Measurements from ENCODE around the gene IQGAP3. TPM values are rescaled to one million over a fixed set of nuclear protein-coding genes. Genes with fewer than 3 reads are reported as not detected.

IQGAP3 gene
- polyA plus RNA-seq, 2 of the 4 experiments (the other 2 are of a cell fraction): 15.6 to 17.0 TPM

- DNase-seq (ENCODE audit: low read depth in 1 of 2, low spot score in 1 of 2) (no peak), FAIRE-seq (no peak), ATAC-seq (no peak)
- Histone ChIP-seq H3K4me2 (no peak overlapping the region), H3K4me3 (no peak overlapping the region), H3K4me1 (no peaks in the 10 kb centered on the region), H3K27ac (no peak overlapping the region), H3K9me3 (no peaks in the 10 kb centered on the region)
- POLR2A ChIA-PET: no interaction called here
- 80% methylated on average over 3 of the region's 3 CpGs for WGBS (ENCODE audit: missing lambda C conversion rate)
- CTCF ChIA-PET: interaction anchor here (0.6 to 2.4 kb wide), 8 partner anchors 8 to 201 kb away, joined by 3 to 8 read pairs (median 4); partner anchors contain the start of gene HAPLN2
- TF ChIP-seq ELK1 (IDR thresholded peaks at IDR 0.05; ENCODE audit: low read depth, low read length): no peak
- TF ChIP-seq HMGXB4 (CRISPR knock-in tag; IDR thresholded peaks at IDR 0.05; ENCODE audit: borderline replicate concordance): no peak
- TF ChIP-seq FOSB (CRISPR knock-in tag; IDR thresholded peaks at IDR 0.05): no peak
- no peak for TF ChIP-seq ZFP36 (IDR thresholded peaks at IDR 0.05; ENCODE audit: borderline replicate concordance, partially characterized antibody)
- no peak for TF ChIP-seq JUN (IDR thresholded peaks at IDR 0.05)
- no peak for TF ChIP-seq KDM1A (IDR thresholded peaks at IDR 0.05; ENCODE audit: low read depth)
- no peak for TF ChIP-seq ATOH8 (CRISPR knock-in tag; IDR thresholded peaks at IDR 0.05; ENCODE audit: low read depth)
- no peak for TF ChIP-seq ESRRA (IDR thresholded peaks at IDR 0.05; ENCODE audit: borderline replicate concordance, low read length)
- no peak for TF ChIP-seq NR3C1 (IDR thresholded peaks at IDR 0.05)
- no peak for TF ChIP-seq ZNF302 (CRISPR knock-in tag; IDR thresholded peaks at IDR 0.05)
- TF ChIP-seq SREBF2 (IDR thresholded peaks at IDR 0.05): no peak
- TF ChIP-seq SMC3 (IDR thresholded peaks at IDR 0.05): no peak
- no peak for TF ChIP-seq TFCP2L1 (CRISPR knock-in tag; IDR thresholded peaks at IDR 0.05)
- TF ChIP-seq GATA3 (IDR thresholded peaks at IDR 0.05; ENCODE audit: borderline replicate concordance): no peak
- no peak for TF ChIP-seq MAZ (IDR thresholded peaks at IDR 0.05; ENCODE audit: borderline replicate concordance, low read depth, low read length)
- no peak for TF ChIP-seq ZC3H11A (IDR thresholded peaks at IDR 0.05)
- TF ChIP-seq TP53 (CRISPR knock-in tag; IDR thresholded peaks at IDR 0.05): no peak
- TF ChIP-seq E2F6 (IDR thresholded peaks at IDR 0.05; ENCODE audit: borderline replicate concordance, low read depth): no peak
- TF ChIP-seq PHF8 (IDR thresholded peaks at IDR 0.05; ENCODE audit: borderline replicate concordance, low read depth): no peak
- TF ChIP-seq RCOR1 (IDR thresholded peaks at IDR 0.05; ENCODE audit: low read depth, low read length): no peak
Measured at GRCh38 chr1:156524481-156524869, 47.9 kb downstream of the IQGAP3 start.

- POLR2A ChIA-PET: interaction anchor here (0.6 kb wide), 1 partner anchor 607 kb away, joined by 6 read pairs; no protein-coding TSS in a partner anchor
- DNase-seq (ENCODE audit: low read depth in 1 of 2, low spot score in 1 of 2) (no peak), ATAC-seq (no peak), FAIRE-seq (no peak)
- Histone ChIP-seq H3K4me1 (peaks cover 1% of the 10 kb centered on the region; the same call in 1 of the 3 replicates), H3K9me3 (no peaks in the 10 kb centered on the region), H3K27ac (no peak overlapping the region), H3K4me2 (no peak overlapping the region), H3K4me3 (no peak overlapping the region)
- TF ChIP-seq ESRRA (IDR thresholded peaks at IDR 0.05; ENCODE audit: borderline replicate concordance, low read length): no peak
- no peak for TF ChIP-seq ZSCAN20 (CRISPR knock-in tag; IDR thresholded peaks at IDR 0.05)
- no peak for TF ChIP-seq REST (IDR thresholded peaks at IDR 0.05)
- CTCF ChIA-PET: interaction anchor here (0.7 to 2.4 kb wide), 6 partner anchors 7 to 202 kb away, joined by 3 to 8 read pairs (median 4); partner anchors contain the start of gene HAPLN2
- WGBS (ENCODE audit: missing lambda C conversion rate): 96% methylated on average over 2 of the region's 2 CpGs
Measured at GRCh38 chr1:156523801-156524480, 48.4 kb downstream of the IQGAP3 start.
